Activated CD4-positive, alpha-beta T cell treated with anti-CD3 and anti-CD28 coated beads, Interleukin-2, amount 50 U/mL, for 16 hours (primary cell): Measurements from ENCODE around the gene ZNF845.
"Not testable (repeated sequence)": the region's sequence is repeated elsewhere in the genome, so short reads cannot be mapped to it uniquely, and the experiment has no call there.

Experiments used
- DNase-seq: peaks from one replicate; pipeline ENCODE4 v3.0.0-alpha.2; 2020

ZNF845 gene

DNA sequence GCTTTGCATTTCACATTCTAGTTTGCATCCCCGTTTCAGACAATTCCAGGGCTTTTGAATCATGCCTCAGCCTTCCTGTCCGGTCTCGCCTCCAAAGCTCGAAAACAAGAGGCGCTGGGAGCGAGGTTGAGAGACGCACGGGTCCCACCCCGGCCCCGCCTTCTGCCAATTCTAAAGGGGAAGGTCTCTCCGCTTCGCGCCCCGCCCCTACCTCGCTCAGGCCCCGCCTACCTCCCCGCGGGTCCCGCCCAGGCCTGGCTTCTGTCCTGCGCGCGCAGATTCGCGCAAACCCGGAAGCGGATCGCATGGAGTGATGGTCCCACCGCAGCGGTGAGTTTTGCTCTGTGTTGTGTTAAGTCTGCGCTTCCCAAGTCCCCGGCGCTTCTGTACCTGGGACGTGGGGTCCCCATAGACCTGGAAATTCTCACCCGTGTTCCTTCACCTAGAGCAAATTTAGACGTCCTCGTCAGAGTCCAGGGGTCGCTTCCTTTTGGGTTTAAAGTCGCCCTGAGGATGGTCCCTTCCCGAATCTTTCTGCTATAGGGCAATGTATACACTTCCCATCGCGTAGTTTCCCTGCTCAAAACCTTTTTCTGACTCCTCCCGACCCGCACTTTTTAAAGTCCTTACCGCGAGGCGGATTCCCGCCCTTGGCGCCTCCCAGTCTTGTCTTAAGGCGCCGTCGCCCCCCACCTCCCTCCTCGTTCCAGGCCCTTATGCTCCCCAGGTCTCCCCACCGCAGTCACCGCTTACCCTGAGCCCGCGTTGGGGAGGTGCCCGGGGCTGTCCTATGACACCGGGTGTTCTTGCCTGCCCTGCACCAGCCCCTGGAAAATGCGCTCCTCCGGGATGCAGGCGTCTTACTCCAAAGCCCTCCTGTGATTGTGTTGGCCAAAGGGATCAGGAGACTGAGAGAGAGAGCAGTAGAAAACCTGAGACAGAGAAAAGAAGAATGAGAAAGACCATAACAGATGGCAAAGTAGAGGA, at the start of gene ZNF845:
Gene ZNF845 (plus strand): TSS at position 287 of the 987 bp plus-strand sequence. CDS start 7,559 bp downstream, outside the sequence.
- DNase-seq = peak; percentile 92

DNA sequence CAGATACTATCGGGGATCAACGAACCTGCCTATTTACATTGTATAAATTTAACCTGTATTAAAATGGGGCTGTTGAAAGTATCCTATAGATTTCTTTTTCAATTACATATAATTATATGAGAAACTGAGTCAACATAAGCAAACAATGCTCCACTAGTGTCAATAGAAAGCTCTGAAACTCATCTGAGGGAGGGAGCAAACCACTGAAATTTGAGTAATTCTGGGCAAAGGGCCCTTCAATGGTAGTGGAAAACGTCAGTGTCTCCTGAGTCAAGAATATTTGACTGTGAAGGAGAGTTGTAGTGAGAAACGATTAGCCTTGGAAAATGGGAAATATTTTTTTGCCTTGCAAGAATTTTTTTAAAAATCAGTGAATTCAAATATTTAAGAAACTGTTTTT, 48.5 kb upstream of the ZNF845 start:
- no peak for DNase-seq

GRCh38 chr19:53290758-53291549, 42.6 kb upstream of the ZNF845 start:
- no peak for DNase-seq

- no peak for DNase-seq
These were observed 38.6 kb upstream of the ZNF845 start for GRCh38 chr19:53294786-53295441.

GRCh38 chr19:53301341-53301740, 32.2 kb upstream of the ZNF845 start:
- not testable (repeated sequence) for DNase-seq

- no peak for DNase-seq
These were observed 25.2 kb upstream of the ZNF845 start for GRCh38 chr19:53308339-53308811.

- no peak for DNase-seq
These were observed 22.5 kb upstream of the ZNF845 start for GRCh38 chr19:53311044-53311443.

GRCh38 chr19:53311897-53312296, 21.7 kb upstream of the ZNF845 start:
- no peak for DNase-seq

DNA sequence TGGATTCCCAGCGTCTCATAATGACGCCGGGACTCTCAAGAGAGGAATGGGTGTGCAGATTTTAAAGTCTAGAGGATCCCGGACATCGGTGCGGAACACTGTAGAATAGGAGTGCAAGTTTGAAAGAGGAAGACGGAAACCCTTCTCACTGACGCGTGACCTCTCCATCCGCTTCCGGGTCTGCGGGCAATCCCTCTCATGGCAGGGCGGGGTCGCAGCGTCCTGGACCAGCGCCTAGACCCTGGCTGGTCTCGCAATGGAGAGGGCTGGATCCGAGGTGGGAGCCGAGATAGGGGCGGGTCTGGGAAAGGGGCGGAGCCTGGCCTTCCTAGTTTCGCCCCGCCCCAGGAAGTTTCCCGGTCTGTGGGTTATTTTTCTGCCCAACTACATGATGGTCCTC, 4.6 kb upstream of the ZNF845 start:
- DNase-seq = no peak

GRCh38 chr19:53332484-53332883, 1.1 kb upstream of the ZNF845 start:
- no peak for DNase-seq

GRCh38 chr19:53333066-53333462, 485 bp upstream of the ZNF845 start:
- no peak for DNase-seq

GRCh38 chr19:53344403-53344802, 10.9 kb downstream of the ZNF845 start:
- not testable (repeated sequence) for DNase-seq

DNA sequence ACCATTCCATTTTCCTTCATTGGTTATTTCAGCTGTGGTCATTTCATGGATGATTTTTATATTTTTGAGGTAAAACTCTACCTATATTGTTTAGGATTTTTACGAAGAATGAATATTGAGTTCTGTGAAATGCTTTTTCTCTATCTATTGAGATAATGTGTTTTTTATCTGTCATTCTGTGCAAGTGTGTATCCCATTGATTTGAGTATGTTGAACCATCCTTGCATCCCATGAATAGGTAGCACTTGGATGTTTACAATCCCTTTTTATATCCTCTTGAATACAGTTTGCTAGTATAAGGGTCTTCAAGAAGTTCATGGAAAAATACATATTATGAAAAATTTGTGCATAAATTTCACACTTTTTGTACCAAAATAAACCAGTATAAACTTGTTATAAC, 22.2 kb downstream of the ZNF845 start:
- no peak for DNase-seq

DNA sequence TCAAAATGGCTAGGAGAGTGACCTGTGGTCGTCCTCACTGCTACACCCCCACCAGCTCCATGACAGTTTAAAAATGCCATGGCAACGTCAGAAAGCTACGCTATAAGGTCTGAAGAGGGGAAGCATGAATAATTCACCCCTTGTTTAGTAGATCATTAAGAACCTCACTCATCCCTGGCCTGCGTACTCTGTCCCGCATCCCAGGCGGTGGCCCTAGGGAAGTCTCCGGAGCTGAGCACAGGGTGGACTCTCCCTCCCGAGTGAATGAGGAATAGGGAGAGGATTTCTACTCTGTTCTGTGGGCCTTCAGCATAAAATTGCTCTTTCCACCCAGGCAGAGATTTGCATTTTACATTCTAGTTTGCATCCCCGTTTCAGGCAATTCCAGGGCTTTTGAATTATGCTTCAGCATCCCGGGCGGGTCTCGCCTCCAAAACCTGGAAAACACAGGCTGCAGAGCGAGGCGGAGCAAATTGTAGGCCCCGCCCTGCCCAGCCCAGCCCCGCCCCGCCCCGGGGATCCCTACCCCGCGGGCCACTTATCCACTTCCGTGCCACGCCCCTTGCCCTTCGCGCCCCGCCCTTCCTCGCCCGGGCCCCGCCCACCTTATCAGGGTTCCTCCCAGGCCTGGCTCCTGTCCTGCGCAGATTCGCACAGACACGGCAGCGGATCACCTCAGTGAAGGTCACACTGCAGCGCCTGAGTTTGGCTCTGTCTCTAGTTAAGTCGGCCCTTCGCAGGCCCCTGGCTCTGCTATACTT, 24.5 kb downstream of the ZNF845 start:
- no peak for DNase-seq

- DNase-seq = not testable (repeated sequence)
These were observed 26.5 kb downstream of the ZNF845 start for GRCh38 chr19:53360056-53360455.

DNA sequence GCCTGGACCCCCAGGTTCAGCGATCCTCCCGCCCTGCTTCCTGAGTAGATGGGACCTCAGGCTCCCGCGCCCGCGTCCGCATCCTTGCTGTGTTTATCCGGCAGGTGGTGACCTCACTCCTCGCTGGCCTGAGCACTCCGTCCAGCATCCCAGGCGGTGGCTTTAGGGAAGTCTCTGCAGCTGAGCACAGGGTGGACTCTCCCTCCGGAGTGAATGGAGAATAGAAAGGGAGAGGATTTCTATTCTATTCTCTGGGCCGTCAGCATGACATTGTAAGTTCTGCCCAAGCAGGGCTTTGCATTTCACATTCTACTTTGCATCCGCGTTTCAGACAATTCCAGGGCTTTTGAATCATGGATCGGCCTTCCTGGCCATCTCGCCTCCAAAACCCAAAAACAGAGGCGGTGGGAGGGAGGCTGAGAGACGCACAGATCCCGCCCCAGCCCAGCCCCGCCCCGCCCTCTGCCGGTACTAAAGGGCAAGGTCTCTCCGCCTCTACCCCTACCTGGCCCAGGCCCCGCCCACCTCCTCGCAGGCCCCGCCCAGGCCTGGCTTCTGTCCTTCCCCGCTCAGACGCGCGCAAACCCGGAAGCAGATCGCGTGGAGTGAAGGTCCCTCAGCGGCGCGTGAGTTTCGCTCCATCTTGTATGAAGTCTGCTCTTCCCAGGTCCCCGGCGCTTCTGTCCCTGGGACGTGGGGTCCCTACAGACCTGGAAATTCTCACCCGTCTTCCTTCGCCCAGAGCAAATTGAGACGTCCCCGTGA, 31.8 kb downstream of the ZNF845 start, which contains the start of gene ZNF525:
Gene ZNF525 (plus strand): TSS at position 572 of the 765 bp plus-strand sequence. CDS start 6,577 bp downstream, outside the sequence.
- DNase-seq = peak; percentile 86

DNA sequence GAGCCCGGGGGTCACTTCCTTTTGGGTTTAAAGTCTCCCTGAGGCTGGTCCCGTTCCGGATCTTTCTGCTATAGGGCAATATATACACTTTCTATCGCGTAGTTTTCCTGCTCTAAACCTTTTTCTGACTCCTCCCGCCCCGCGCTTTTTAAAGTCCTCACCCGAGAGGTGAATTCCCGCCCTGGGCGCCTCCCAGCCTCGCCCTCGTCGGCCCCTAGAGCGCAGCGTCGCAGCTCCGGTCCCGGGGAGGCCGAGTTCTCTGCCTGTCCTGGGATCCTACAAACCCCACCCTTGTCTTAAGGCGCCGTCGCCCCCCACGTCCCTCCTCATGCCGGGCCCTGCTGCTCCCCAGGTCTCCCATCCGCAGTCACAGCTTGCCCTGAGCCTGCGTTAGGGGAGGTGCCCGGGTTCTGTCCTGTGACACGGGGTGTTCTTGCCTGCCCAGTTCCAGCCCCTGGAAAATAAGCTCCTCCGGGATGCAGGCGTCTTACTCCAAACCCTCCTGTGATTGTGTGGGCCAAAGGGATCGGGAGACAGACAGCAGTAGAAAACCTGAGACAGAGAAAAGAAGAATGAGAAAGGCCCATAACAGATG, 32.4 kb downstream of the ZNF845 start:
- DNase-seq = peak; percentile 12

DNA sequence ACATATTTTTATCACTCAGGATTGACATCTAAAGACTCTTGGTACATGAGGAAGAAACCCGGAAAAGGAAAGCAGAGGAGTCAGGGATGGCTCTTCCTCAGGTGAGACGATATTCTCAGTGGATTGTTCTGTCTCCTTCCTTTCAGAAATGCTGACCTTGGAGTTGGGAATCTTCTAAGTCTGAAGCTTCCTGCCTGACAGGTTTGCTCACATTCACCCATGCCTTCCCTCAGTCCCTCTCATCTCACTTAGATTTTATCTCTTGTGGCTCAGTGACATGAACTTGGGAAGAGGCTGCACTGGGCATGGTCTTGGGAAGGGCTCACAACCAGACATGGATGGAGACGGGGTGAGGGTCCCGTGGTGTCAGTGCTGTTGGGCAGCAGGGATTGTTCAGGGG, 38.6 kb downstream of the ZNF845 start:
- DNase-seq = no peak

DNA sequence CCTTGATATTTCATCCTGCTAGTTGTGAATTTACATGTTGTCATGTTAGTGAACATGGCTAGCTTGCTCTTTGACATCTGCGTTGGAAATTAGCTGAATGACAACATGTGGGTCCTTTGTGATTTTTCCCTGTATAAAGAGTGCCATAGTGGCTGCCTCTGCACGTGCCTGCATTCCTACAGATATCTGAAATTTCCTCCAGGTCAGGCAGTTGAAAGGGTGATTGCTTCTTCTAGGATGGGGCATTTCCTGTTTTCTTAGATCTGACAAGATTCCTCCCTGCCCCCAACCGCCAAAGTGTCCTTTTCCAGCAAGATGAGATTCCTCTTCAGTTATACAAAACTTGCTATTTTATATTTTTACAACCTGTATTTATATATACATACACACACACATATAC, 40.7 kb downstream of the ZNF845 start:
- no peak for DNase-seq

DNA sequence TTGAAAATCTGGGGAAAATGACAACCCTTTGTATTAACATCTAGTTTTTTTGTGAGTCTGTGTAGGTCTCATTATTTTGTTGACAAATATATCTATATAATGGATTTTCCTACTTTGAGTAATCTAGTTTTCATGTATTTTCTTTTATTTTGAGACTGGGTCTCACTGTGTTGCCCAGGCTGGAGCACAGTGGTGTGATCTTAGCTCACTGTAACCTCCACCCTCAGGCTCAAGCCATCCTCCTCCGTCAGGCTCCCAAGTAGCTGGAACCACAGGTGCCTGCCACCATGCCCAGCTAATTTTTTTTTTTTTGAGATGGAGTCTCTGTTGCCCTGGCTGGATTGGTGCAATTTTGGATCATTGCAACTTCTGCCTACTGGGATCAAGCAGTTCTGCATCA, 41.2 kb downstream of the ZNF845 start:
- DNase-seq = no peak

DNA sequence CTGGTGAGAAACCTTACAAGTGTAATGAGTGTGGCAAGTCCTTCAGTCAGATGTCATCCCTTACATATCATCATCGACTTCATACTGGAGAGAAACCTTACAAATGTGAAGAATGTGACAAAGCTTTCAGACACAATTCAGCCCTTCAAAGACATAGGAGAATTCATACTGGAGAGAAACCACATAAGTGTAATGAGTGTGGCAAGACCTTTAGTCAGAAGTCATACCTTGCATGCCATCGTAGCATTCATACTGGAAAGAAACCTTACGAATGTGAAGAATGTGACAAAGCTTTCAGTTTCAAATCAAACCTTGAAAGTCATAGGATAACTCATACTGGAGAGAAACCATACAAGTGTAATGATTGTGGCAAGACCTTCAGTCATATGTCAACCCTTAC, 47.8 kb downstream of the ZNF845 start:
- no peak for DNase-seq
